Endothelial cell of umbilical vein (primary cell): ENCODE measurements around the gene KIAA1191. TPM values are rescaled to one million over a fixed set of nuclear protein-coding genes. Genes with fewer than 3 reads are reported as not detected.

Experiments used
- BruUV-seq: library from RNA; stranded (reverse); fragments of 400-500 nt; replicated peaks from 2 replicates; lab custom pipeline; 2021; lab: Mats Ljungman, UMichigan
- CTCF ChIA-PET: fragments of 300-600, 350-600 bp; sonication (Branson Sonifier 250); formaldehyde crosslinking; loops from one replicate; lab custom pipeline; 2021; ENCODE audit warnings: antibody characterized with exemption, inconsistent platforms; lab: Charles Lee
- POLR2A ChIA-PET: fragments of 300-600, 350-600 bp; sonication (Branson Sonifier 250); formaldehyde crosslinking; loops from one replicate; lab custom pipeline; 2021; ENCODE audit warnings: antibody characterized with exemption, inconsistent platforms; lab: Charles Lee
- DNase-seq: peaks from one replicate; pipeline ENCODE4 v3.0.0-alpha.2; 2011; ENCODE audit warnings: low read depth, low spot score
- FAIRE-seq: peaks from 2 replicates; lab custom pipeline; 2011; peaks lifted over from hg19 to GRCh38; lab: Jason Lieb, UNC
- H2AFZ ChIP-seq: 2 replicates; pipeline ENCODE4 v1.6.0; 2012; ENCODE audit warnings: low read depth, low read length, control low read depth, inconsistent platforms
- H3K27ac ChIP-seq: 2 replicates; pipeline ENCODE4 v1.5.1; 2011; ENCODE audit warnings: low read depth, mild to moderate bottlenecking, control low read depth, low read length, moderate library complexity; ENCODE audit not compliant: insufficient read depth
- H3K27me3 ChIP-seq, 2 experiments: 2 replicates each; pipeline versions ENCODE4 v1.6.0 to v1.6.1; 2011; ENCODE audit warnings: low read length in 2 of 2, mixed read lengths in 1 of 2; ENCODE audit not compliant: control insufficient read depth in 2 of 2, insufficient read depth in 2 of 2
- H3K36me3 ChIP-seq, 2 experiments: 2 replicates in 1 of 2; 3 replicates in 1 of 2; pipeline ENCODE4 v1.5.1; 2011; ENCODE audit warnings: low read length in 2 of 2, mild to moderate bottlenecking in 1 of 2, moderate library complexity in 1 of 2; ENCODE audit not compliant: control insufficient read depth in 2 of 2, insufficient read depth in 2 of 2; ENCODE audit errors: extremely low read depth in 1 of 2
- H3K4me1 ChIP-seq: 3 replicates; pipeline ENCODE4 v1.5.1; 2011; ENCODE audit warnings: mild to moderate bottlenecking, low read length; ENCODE audit not compliant: control insufficient read depth, insufficient read depth; ENCODE audit errors: extremely low read depth
- H3K4me2 ChIP-seq: 2 replicates; pipeline ENCODE4 v1.6.1; 2011; ENCODE audit warnings: low read length, control low read depth, mixed read lengths; ENCODE audit not compliant: insufficient read depth
- H3K4me3 ChIP-seq, 3 experiments: fragments of 200-600 bp in 1 of 3; sonication (generic), shearing (Covaris generic) in 1 of 3; replicated peaks in 1 of 3; 2 replicates each; pipeline ENCODE4 v1.5.1; 2011 to 2016; ENCODE audit warnings: control low read depth in 3 of 3, low read length in 3 of 3, mild to moderate bottlenecking in 2 of 3, inconsistent platforms in 1 of 3, low read depth in 1 of 3, moderate library complexity in 1 of 3; ENCODE audit not compliant: insufficient read depth in 1 of 3
- H3K79me2 ChIP-seq: 2 replicates; pipeline ENCODE4 v1.6.0; 2012; ENCODE audit warnings: low read length, inconsistent platforms; ENCODE audit not compliant: control insufficient read depth, insufficient read depth
- H3K9ac ChIP-seq: replicated peaks from 2 replicates; pipeline ENCODE3; 2011; ENCODE audit warnings: low read length, control low read depth; ENCODE audit not compliant: insufficient read depth; ENCODE audit errors: extremely low read depth
- H3K9me1 ChIP-seq: replicated peaks from 3 replicates; pipeline ENCODE4 v1.6.0; 2011; ENCODE audit warnings: mild to moderate bottlenecking, low read length; ENCODE audit not compliant: control insufficient read depth, insufficient read depth; ENCODE audit errors: extremely low read depth
- H3K9me3 ChIP-seq: replicated peaks from 2 replicates; pipeline ENCODE4 v1.5.1; 2012; ENCODE audit warnings: low read length, inconsistent platforms; ENCODE audit not compliant: control insufficient read depth, insufficient read depth
- H4K20me1 ChIP-seq: replicated peaks from 2 replicates; pipeline ENCODE3; 2011; ENCODE audit warnings: mild to moderate bottlenecking, low read length; ENCODE audit not compliant: control insufficient read depth, insufficient read depth; ENCODE audit errors: extremely low read depth
- FOS ChIP-seq: IDR thresholded peaks from 2 replicates; pipeline ENCODE4 v1.6.1; 2011; ENCODE audit warnings: mild to moderate bottlenecking, low read length, moderate library complexity, borderline replicate concordance; ENCODE audit not compliant: insufficient read depth
- GATA2 ChIP-seq: IDR thresholded peaks from 2 replicates; pipeline ENCODE4 v1.7.0; 2011; ENCODE audit warnings: low read depth, mild to moderate bottlenecking, moderate library complexity, mixed read lengths, low read length; ENCODE audit not compliant: insufficient read length, insufficient read depth
- JUN ChIP-seq: IDR thresholded peaks from 2 replicates; pipeline ENCODE4 v1.6.1; 2011; ENCODE audit warnings: borderline replicate concordance, low read depth; ENCODE audit not compliant: insufficient read length, insufficient read depth
- MYC ChIP-seq: IDR thresholded peaks from one replicate; pipeline ENCODE4 v1.6.1; 2011; ENCODE audit warnings: mild to moderate bottlenecking, low read depth, low read length
- POLR2A ChIP-seq: IDR thresholded peaks from 2 replicates; pipeline ENCODE4 v1.6.1; 2012; ENCODE audit warnings: low read depth, mild to moderate bottlenecking, control low read depth, low read length
- POLR2AphosphoS5 ChIP-seq: IDR thresholded peaks from 2 replicates; pipeline ENCODE4 v1.6.1; 2012; ENCODE audit warnings: low read depth, mild to moderate bottlenecking, control low read depth, low read length, moderate library complexity; ENCODE audit not compliant: insufficient read depth
- dilution Hi-C: fragments of 300-500 bp; cut with MboI; formaldehyde crosslinking; loops from one replicate; pipeline ENCODE4 v1.15.0; 2019; ENCODE audit warnings: low sequenced_read_pairs; ENCODE audit not compliant: extremely low pct_ligation_motif_present
- intact Hi-C: fragments of 100-400 bp; cut with micrococcal nuclease; formaldehyde crosslinking; loops from one replicate; pipeline ENCODE4 v1.10.0; 2022
- polyA plus RNA-seq, 4 experiments: library from polyadenylated mRNA; depleted of rRNA in 3 of 4; stranded (reverse) in 3 of 4; unstranded in 1 of 4; fragments of >200 nt; gene quantifications; 2 replicates each; pipeline versions ENCODE4 v1.2.1 to v1.2.3, GENCODE V29; 2011 to 2012; ENCODE audit warnings: missing spikeins in 1 of 4
- total RNA-seq: library from RNA; stranded (reverse); gene quantifications from 2 replicates; pipeline ENCODE4 v1.2.3, GENCODE V29; 2021
- TF ChIP-seq, protein P1 (sequence below), 2 donors: IDR thresholded peaks; 1 replicate in 1 of 2; 2 replicates in 1 of 2; pipeline ENCODE4 v1.5.1; 2011; ENCODE audit warnings: low read length in 2 of 2, mild to moderate bottlenecking in 2 of 2, moderate library complexity in 2 of 2, control low read depth in 1 of 2, inconsistent platforms in 1 of 2, low read depth in 1 of 2; ENCODE audit not compliant: insufficient read depth in 1 of 2; ENCODE audit errors: extremely low read depth in 1 of 2

The KIAA1191 gene
- total and polyA plus RNA-seq, 2 donors (not counting 3 experiments of a cell fraction or from before 2014, with no cell fraction given) = 114 to 116 TPM

DNA sequence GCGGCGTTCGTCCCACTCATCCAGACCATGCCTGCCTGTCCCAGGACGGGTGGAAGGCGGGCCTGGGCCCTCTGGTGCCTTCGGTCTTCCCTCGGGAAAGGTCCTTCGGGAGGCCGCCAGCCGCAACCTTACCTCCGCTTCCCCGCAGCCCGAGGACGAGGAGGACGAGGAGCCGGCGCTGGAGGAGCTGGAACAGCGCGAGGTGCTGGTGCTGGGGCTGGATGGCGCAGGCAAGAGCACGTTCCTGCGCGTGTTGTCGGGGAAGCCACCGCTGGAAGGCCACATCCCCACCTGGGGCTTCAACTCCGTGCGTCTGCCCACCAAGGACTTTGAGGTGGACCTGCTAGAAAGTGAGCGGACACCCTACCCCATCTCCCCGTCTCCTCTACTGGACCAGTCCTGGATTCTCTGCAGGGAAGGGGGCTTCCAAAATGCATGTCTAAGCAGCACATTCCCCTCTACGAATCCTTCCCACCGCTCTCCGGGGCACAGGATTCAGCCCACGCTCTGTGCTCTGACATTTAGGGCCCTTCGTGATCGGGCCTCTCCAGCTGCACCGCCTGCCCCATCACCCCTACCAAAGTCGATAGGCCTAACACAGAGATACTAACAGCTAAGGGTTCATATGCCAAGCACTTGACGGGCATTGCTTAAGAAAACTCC is 4.8 kb upstream of the KIAA1191 start:
- Histone ChIP-seq H3K36me3 (peaks cover 0 to 15% of the 10 kb centered on the region in 2 experiments), H2AFZ (peak overlapping the region; percentile 95), H3K27me3 (no peaks in the 10 kb centered on the region), H3K9ac (peak overlapping the region; percentile 58), H3K4me2 (peak overlapping the region; percentile 83), H4K20me1 (no peaks in the 10 kb centered on the region), H3K27ac (no peak overlapping the region), H3K79me2 (peaks cover 2% of the 10 kb centered on the region), H3K9me1 (no peaks in the 10 kb centered on the region), H3K4me3 (peak overlapping the region; percentile 43 to 97 (median 72)), H3K9me3 (no peaks in the 10 kb centered on the region), H3K4me1 (peaks cover 13% of the 10 kb centered on the region)
- dilution Hi-C loops (no loop called here), intact Hi-C loops (loop anchor here (10.0 kb wide), 1 partner anchor 132 kb away; the partner anchor contains the start of gene SIMC1)
- ChIA-PET CTCF (no interaction called here), POLR2A (no interaction called here)
- FAIRE-seq = peak; percentile 74
- TF ChIP-seq FOS (no peak), JUN (no peak), MYC (no peak), POLR2AphosphoS5 (no peak), GATA2 (no peak), POLR2A (no peak)
- TF ChIP-seq, protein P1, sequence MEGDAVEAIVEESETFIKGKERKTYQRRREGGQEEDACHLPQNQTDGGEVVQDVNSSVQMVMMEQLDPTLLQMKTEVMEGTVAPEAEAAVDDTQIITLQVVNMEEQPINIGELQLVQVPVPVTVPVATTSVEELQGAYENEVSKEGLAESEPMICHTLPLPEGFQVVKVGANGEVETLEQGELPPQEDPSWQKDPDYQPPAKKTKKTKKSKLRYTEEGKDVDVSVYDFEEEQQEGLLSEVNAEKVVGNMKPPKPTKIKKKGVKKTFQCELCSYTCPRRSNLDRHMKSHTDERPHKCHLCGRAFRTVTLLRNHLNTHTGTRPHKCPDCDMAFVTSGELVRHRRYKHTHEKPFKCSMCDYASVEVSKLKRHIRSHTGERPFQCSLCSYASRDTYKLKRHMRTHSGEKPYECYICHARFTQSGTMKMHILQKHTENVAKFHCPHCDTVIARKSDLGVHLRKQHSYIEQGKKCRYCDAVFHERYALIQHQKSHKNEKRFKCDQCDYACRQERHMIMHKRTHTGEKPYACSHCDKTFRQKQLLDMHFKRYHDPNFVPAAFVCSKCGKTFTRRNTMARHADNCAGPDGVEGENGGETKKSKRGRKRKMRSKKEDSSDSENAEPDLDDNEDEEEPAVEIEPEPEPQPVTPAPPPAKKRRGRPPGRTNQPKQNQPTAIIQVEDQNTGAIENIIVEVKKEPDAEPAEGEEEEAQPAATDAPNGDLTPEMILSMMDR (IDR thresholded peaks at IDR 0.05; ENCODE audit: extremely low read depth in 1 of 2, insufficient read depth in 1 of 2, low read depth in 1 of 2, low read length in 2 of 2) = no peak
- no peak for DNase-seq
- no TSS peak for BruUV-seq
